IgD-negative memory B cell (primary cell): ENCODE results near the gene GRIA1. TPM values are rescaled to one million over a fixed set of nuclear protein-coding genes. Genes with fewer than 3 reads are reported as not detected.

ENCODE experiments used
- H3K27ac Mint-ChIP-seq, 3 donors: one replicate each; pipeline ENCODE4 v1.8.0; 2020 to 2022; ENCODE audit warnings: mild to moderate bottlenecking in 3 of 3, mixed read lengths in 3 of 3, moderate library complexity in 1 of 3
- H3K27me3 Mint-ChIP-seq: one replicate; pipeline ENCODE4 v1.8.0; 2021; ENCODE audit warnings: mixed read lengths
- H3K36me3 Mint-ChIP-seq: one replicate; pipeline ENCODE4 v1.8.0; 2020; ENCODE audit warnings: mild to moderate bottlenecking, mixed read lengths
- H3K4me1 Mint-ChIP-seq, 3 donors: one replicate each; pipeline ENCODE4 v1.8.0; 2020 to 2022; ENCODE audit warnings: mixed read lengths in 3 of 3, mild to moderate bottlenecking in 1 of 3
- H3K4me3 Mint-ChIP-seq, 4 donors: one replicate each; pipeline ENCODE4 v1.8.0; 2020 to 2022; ENCODE audit warnings: mild to moderate bottlenecking in 4 of 4, mixed read lengths in 4 of 4, moderate library complexity in 3 of 4
- H3K9me3 Mint-ChIP-seq, 3 donors: one replicate each; pipeline ENCODE4 v1.8.0; 2020 to 2021; ENCODE audit warnings: mixed read lengths in 3 of 3, mild to moderate bottlenecking in 1 of 3
- polyA plus RNA-seq: library from polyadenylated mRNA; unstranded; fragments of 300-500 nt; fragmentation: Illumina TruSeq; gene quantifications from one replicate; pipeline ENCODE4 v1.2.3, GENCODE V29; 2021

GRIA1 gene
- polyA plus RNA-seq, 1 donor from 2014 or later, result not detected

DNA sequence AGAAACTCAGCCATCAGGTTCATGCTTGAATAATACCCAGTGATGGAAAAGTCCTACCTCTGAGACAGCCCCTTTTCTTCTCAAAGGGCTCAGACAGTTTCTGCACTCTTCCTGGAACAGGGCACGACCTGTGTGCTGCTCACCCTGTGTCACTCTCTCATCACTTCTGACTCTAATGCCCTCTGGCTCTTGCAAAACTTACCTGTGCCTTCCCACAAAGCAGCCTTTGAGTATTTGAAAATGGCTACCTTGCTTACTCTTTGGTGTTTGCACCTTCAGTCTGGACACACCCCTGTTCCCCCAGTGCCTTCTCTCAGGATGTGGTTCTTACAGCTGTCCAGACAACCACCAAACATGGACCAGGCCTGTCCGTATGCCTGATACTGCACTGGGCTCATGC lies 171.4 kb downstream of the GRIA1 start:
- Mint-ChIP-seq H3K27ac (no peak overlapping the region), H3K4me3 (no peak overlapping the region), H3K9me3 (no peaks in the 10 kb centered on the region), H3K27me3 (no peaks in the 10 kb centered on the region), H3K4me1 (no peaks in the 10 kb centered on the region), H3K36me3 (no peaks in the 10 kb centered on the region)

DNA sequence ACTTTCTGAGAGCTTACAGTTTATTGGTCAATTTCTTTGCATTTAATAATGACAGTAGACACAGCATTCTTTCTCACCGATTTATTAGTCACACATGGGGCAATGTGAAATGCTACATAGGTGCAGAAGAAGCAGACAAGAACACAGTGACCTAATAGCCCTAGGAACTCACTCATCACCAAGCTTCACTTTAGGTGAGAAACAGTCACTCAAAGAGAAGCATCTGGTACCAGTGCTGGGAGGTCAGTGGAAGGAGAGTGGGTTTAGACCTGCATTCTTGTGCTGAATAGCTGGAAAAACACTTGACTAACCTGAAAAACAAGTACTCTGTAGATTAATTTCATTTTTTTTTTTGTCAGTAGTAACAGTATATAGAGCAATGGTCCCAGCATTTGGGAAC lies 179.6 kb downstream of the GRIA1 start:
- no peaks in the 10 kb centered on the region for H3K36me3 Mint-ChIP-seq
- no peak overlapping the region for H3K4me3 Mint-ChIP-seq
- peaks cover 0 to 4% (median 0%) of the 10 kb centered on the region in 3 donors for H3K9me3 Mint-ChIP-seq
- no peak overlapping the region for H3K27ac Mint-ChIP-seq
- H3K4me1 Mint-ChIP-seq, result no peaks in the 10 kb centered on the region
- no peaks in the 10 kb centered on the region for H3K27me3 Mint-ChIP-seq

DNA sequence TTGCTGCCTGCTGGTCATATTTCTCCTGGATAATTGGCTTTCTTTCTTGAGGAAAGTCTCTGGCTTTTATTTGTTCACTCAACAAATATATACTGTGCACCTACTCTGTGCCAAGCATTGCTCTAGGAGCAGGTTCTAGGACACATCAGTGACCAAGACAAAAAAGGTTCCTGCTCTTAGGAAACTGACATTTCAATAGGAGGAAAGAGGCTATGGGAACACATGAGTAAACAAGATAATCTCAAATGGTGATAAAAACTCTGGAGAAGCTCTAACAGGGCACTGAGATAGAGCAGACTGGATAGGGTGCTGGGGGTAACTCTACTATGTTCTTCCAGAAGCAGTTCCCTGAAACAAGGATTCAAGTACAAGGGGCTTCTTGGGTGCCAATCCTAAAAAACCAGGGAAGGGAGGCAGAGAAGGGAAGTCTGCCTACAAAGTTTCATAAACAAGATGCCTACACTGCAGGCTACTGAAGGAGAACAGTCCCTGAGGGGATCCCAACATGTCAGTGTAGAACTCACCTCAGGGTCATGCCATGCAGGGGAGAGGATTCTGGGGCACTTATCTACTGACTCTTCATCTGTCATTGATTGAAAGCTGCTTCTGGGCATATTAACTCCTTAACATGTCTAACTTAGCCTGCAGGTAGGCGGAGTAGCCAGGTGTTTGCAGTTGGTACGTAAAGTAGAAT lies 181.3 kb downstream of the GRIA1 start:
- Mint-ChIP-seq H3K4me3 (no peak overlapping the region), H3K27me3 (no peaks in the 10 kb centered on the region), H3K4me1 (no peaks in the 10 kb centered on the region), H3K9me3 (peaks cover 0 to 4% (median 2%) of the 10 kb centered on the region in 3 donors), H3K36me3 (no peaks in the 10 kb centered on the region), H3K27ac (no peak overlapping the region)

DNA sequence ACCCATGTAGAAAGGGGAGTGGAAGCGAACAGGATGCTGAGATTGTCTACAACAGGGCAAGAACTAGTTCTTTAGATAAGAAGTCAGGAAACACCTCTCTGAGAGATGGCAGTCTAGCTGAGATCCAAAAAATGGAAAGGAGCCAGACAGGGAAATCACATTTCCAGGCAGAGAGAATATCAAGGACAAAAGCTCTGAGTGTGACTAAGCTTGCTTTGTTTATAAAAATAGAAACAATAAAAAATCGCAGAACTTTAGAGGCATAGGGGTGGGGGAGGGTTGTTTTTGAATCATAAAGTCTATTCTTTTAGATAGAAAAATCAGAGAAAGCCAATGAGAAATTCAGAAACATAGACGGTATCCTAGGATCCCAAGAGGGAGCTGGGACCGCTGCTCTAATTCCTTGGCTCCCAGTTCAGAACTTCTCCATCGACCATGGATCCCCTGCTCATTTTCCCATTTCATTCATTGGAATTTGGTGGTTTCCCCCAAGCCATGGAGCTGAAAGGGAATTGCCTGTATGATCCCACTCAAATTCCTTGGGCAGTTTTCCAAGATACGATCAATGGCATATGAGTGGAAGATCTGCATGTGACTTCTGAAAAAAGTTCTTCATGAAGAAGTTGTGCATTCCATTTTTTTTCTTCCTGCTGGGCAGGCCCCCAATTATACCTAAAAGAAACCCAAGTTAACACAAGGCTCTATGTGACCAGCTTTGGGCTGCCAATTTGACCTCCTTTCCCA lies 182.0 kb downstream of the GRIA1 start:
- no peak overlapping the region for H3K27ac Mint-ChIP-seq
- no peak overlapping the region for H3K4me3 Mint-ChIP-seq
- no peaks in the 10 kb centered on the region for H3K36me3 Mint-ChIP-seq
- peaks cover 0 to 4% (median 2%) of the 10 kb centered on the region in 3 donors for H3K9me3 Mint-ChIP-seq
- H3K4me1 Mint-ChIP-seq, result no peaks in the 10 kb centered on the region
- no peaks in the 10 kb centered on the region for H3K27me3 Mint-ChIP-seq

DNA sequence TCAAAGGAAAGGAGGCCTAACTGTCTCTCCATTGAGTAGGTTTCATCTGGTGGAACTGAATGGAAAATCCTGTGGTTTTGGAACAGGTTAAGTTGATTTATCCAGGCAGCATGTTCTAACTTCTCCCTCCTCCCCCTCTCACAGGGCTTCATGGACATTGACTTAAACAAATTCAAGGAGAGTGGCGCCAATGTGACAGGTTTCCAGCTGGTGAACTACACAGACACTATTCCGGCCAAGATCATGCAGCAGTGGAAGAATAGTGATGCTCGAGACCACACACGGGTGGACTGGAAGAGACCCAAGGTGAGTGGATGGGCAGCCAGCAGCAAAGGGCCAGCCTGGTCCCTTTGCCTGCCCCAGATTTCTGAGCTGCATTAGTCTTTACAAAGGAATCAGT lies 183.9 kb downstream of the GRIA1 start:
- Mint-ChIP-seq H3K4me1 (no peaks in the 10 kb centered on the region), H3K4me3 (no peak overlapping the region), H3K27ac (no peak overlapping the region), H3K27me3 (peaks cover 1% of the 10 kb centered on the region), H3K36me3 (no peaks in the 10 kb centered on the region), H3K9me3 (peaks cover 0 to 4% (median 2%) of the 10 kb centered on the region in 3 donors)

DNA sequence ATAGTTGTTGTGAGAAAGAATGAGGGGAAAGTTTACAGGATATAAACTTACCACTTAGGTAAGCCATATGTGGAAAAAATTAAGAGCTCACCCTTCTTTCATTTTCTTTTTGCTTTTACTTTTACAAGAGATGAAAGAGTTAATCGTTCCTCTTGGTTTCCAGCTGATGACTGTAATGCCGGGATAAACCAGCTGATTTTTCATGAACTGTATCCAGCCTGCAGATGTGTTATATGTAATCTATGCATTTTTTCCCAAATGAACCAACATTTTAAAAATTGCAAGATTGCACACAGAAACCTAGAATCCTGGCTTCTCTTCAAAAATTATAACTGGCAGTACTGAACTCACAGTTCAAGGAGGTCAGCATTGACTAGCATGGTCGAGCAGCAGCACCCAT lies 185.9 kb downstream of the GRIA1 start:
- H3K4me1 Mint-ChIP-seq, result no peaks in the 10 kb centered on the region

DNA sequence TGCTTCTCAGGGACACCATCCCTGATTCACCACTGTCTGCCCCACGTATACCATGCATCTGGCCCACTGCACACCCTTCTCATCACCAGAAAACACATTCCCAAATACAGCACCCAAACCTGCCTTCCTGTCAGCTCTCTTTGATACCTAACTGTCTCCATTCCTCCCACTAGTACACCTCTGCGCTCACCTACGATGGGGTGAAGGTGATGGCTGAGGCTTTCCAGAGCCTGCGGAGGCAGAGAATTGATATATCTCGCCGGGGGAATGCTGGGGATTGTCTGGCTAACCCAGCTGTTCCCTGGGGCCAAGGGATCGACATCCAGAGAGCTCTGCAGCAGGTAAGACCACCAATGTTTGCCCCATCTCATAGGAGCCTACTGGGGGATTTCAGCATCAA lies 186.4 kb downstream of the GRIA1 start:
- no peak overlapping the region for H3K4me3 Mint-ChIP-seq
- H3K27ac Mint-ChIP-seq, result no peak overlapping the region
- peaks cover 0 to 4% (median 2%) of the 10 kb centered on the region in 3 donors for H3K9me3 Mint-ChIP-seq
- peaks cover 2% of the 10 kb centered on the region for H3K27me3 Mint-ChIP-seq
- H3K4me1 Mint-ChIP-seq, result no peaks in the 10 kb centered on the region
- H3K36me3 Mint-ChIP-seq, result no peaks in the 10 kb centered on the region

More for the DNA sequence above, 185.9 kb downstream of the GRIA1 start:
- Mint-ChIP-seq H3K36me3 (no peaks in the 10 kb centered on the region), H3K27ac (no peak overlapping the region), H3K27me3 (peaks cover 2% of the 10 kb centered on the region), H3K9me3 (peaks cover 0 to 4% (median 2%) of the 10 kb centered on the region in 3 donors), H3K4me3 (no peak overlapping the region)

DNA sequence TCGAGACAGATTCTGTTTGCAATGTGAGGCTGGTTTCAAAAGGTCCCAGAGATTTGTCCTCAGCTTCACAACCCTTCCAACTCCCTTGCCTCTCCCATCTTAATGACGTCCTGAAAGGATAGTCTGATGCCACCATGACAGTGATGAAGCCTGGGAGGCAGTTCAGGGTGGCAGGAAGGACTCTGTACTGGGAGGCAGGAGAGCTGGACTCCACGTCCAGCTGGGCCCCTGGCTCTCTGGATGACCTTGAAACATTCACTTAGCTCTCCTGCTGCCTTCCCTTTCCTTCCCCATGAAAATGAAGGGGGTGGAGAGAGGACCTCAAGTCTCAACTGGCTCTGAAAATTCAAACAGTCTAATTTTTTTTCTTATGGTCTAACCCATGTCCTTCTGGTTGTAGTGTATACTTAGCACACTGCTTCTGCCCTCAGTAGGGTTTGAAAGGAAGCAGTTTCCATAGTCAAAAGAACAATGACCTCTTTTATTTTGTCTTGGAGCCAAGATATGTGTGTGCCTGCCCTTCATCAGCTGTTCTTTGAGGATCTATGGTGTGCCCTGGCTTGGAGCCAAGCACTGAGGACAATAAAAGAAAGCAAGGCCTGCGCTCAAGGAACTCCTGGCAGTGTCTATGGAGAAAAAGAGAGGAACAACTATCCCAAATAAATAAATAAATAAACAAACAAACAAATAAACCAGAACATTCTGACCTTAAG lies 188.3 kb downstream of the GRIA1 start:
- no peak overlapping the region for H3K4me3 Mint-ChIP-seq
- peaks cover 2% of the 10 kb centered on the region for H3K27me3 Mint-ChIP-seq
- peaks cover 0 to 2% (median 0%) of the 10 kb centered on the region in 3 donors for H3K9me3 Mint-ChIP-seq
- H3K4me1 Mint-ChIP-seq, result no peaks in the 10 kb centered on the region
- no peak overlapping the region for H3K27ac Mint-ChIP-seq
- no peaks in the 10 kb centered on the region for H3K36me3 Mint-ChIP-seq

DNA sequence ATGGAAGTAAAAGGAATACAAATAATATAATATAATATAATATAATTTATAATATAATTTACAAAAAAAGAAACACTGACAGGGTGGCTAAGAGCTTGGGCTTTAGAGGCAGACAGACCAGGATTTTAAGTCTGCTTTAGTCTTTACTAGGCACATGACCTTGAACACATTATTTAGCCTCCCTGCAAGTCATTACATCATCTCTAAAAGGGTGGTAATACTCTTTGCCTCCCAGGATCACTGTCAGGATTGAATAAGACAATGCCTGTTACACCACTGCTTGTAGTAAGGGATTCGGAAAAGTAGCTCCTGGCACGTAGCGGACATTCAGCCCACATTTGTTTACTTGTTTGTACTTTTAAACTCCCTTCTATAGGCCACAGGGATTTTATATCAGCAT lies 199.8 kb downstream of the GRIA1 start:
- H3K36me3 Mint-ChIP-seq, result no peaks in the 10 kb centered on the region
- no peak overlapping the region for H3K27ac Mint-ChIP-seq
- no peaks in the 10 kb centered on the region for H3K9me3 Mint-ChIP-seq
- H3K4me3 Mint-ChIP-seq, result no peak overlapping the region
- H3K27me3 Mint-ChIP-seq, result peaks cover 3% of the 10 kb centered on the region
- no peaks in the 10 kb centered on the region for H3K4me1 Mint-ChIP-seq

DNA sequence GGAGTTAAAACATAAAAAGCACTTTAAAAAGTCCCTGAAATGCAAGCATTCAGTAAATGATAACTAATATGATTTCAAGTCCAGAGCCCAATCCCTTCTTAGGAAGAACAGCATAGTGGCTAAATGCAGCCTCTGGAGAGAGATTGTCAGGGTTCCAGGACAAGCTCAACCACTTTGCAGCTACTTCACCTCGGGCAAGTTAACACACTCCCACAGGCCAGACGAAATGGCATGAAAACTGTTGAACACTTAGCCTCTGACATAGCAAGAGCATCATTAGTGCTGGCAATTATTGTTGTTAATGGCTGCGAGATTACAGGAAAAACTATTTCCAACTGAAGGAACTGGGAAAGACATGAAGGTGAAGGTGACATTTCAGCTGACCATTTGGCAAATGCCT lies 205.8 kb downstream of the GRIA1 start:
- Mint-ChIP-seq H3K4me1 (no peaks in the 10 kb centered on the region), H3K4me3 (no peak overlapping the region), H3K9me3 (peaks cover 0 to 2% (median 0%) of the 10 kb centered on the region in 3 donors), H3K27ac (no peak overlapping the region), H3K36me3 (no peaks in the 10 kb centered on the region), H3K27me3 (peaks cover 2% of the 10 kb centered on the region)

DNA sequence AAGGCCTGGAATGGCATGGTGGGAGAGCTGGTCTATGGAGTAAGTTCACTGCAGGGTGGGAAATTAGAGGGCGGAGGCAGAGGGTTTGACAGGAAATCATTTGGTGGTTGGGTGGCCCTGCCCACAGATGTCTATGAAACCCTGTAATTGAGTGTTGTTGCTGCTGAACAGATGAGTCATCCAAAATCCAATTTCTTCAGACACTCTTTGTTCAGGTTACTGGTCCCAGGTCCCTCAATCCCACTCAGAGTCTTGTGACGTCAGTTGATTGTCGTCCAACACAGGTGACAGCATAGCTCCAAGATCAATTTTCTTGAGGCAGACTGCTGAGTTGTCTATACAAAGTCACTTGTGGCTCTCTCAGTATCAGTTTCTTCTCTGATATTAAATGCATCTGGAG lies 208.6 kb downstream of the GRIA1 start:
- peaks cover 2 to 4% (median 2%) of the 10 kb centered on the region in 3 donors for H3K9me3 Mint-ChIP-seq
- no peaks in the 10 kb centered on the region for H3K36me3 Mint-ChIP-seq
- no peaks in the 10 kb centered on the region for H3K4me1 Mint-ChIP-seq
- no peak overlapping the region for H3K4me3 Mint-ChIP-seq
- peaks cover 2% of the 10 kb centered on the region for H3K27me3 Mint-ChIP-seq
- H3K27ac Mint-ChIP-seq, result no peak overlapping the region

DNA sequence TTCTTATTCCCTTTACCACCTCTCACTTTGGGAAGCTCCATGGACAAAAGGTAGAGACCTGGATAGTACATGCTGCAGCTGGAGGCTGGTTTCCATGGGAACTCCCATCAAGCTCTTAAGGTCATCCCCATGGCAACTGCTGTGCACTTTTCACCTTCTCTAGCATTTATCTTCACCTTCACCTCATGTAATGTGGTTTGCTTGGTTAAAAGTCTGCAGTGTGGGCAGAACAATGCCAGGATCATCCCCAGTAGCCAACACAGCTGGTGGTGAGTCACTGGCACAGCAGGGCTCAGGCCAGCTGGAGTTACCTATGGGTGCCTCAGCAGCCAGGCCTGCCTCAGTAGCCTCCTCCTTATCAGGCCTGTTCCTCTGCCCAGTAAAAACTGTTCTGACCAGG lies 210.5 kb downstream of the GRIA1 start:
- peaks cover 2% of the 10 kb centered on the region for H3K27me3 Mint-ChIP-seq
- no peak overlapping the region for H3K4me3 Mint-ChIP-seq
- no peaks in the 10 kb centered on the region for H3K36me3 Mint-ChIP-seq
- no peak overlapping the region for H3K27ac Mint-ChIP-seq
- H3K9me3 Mint-ChIP-seq, result peaks cover 2 to 4% (median 2%) of the 10 kb centered on the region in 3 donors
- H3K4me1 Mint-ChIP-seq, result no peaks in the 10 kb centered on the region

DNA sequence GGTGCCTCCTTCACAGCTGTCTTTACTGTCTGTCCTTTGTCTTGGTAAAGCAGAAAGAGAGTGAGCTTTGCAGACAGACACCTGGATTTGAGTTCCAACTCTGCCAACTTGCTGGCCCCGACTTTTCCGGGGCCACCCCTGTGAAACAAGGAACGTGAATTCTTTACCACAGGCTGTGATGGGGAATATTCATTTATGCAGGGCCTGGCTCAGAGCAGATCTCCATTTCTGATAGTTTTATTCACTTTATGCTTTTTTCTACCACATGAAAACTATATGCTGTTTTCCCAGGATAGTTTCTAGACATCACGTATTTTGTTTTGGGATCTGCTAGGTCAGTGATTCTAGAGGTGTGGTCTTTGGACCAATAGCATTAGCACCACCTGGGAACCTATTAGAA lies 211.8 kb downstream of the GRIA1 start:
- H3K4me1 Mint-ChIP-seq, result no peaks in the 10 kb centered on the region
- H3K27ac Mint-ChIP-seq, result no peak overlapping the region
- no peak overlapping the region for H3K4me3 Mint-ChIP-seq
- H3K9me3 Mint-ChIP-seq, result peaks cover 2 to 4% (median 2%) of the 10 kb centered on the region in 3 donors
- no peaks in the 10 kb centered on the region for H3K36me3 Mint-ChIP-seq
- peaks cover 2% of the 10 kb centered on the region for H3K27me3 Mint-ChIP-seq

DNA sequence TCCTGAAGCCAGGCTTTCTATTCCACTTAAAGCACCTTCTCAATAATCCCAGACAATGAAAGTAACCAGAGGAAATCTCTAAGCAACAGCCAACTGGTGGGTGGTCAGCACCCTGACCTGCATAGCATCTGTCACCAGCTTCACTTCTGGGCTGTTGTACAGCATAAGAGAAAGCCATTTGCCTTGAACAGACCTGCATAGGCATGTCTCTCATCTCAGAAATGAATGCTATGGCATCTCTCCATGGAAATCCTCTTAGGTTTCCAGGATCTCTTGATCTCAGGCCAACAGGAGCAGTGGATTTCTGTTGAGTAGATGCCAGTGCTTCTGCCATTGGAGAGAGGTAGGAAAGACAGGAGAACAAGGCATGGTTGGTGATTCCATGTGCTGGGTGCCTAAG lies 213.6 kb downstream of the GRIA1 start:
- Mint-ChIP-seq H3K4me1 (no peaks in the 10 kb centered on the region), H3K9me3 (peaks cover 0 to 4% (median 2%) of the 10 kb centered on the region in 3 donors), H3K27ac (no peak overlapping the region), H3K36me3 (no peaks in the 10 kb centered on the region), H3K27me3 (no peaks in the 10 kb centered on the region), H3K4me3 (no peak overlapping the region)

DNA sequence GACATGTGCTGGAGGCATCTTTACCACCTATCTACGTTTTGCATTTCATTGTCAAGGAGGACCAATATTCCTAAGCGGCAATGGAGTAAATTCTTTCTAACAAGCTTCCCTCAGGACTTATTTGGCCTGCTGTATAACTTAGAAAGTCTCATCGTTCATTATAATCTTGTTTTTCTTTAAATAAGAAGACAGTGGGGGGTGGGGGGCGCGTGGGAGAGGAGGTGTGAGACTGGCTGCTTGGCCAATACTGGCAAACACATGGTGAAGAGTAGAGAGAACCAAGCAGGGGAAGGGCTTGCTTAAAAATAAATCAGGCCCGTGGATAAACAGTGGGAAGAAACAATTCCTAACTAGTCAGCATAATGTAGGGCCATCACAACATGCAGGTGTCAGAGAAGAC lies 217.2 kb downstream of the GRIA1 start:
- Mint-ChIP-seq H3K4me3 (no peak overlapping the region), H3K36me3 (no peaks in the 10 kb centered on the region), H3K27ac (no peak overlapping the region), H3K4me1 (no peaks in the 10 kb centered on the region), H3K9me3 (peaks cover 0 to 5% (median 0%) of the 10 kb centered on the region in 3 donors), H3K27me3 (no peaks in the 10 kb centered on the region)
